Mucosa of rectum (tissue), 2 donors: ENCODE data around the gene PRKAR1B.

Source experiments
- H3K27ac ChIP-seq, 2 donors: one replicate each; pipeline ENCODE4 v1.7.0; 2013; ENCODE audit warnings: inconsistent platforms in 2 of 2, low read depth in 2 of 2, low read length in 2 of 2
- H3K27me3 ChIP-seq, 2 donors: one replicate each; pipeline ENCODE4 v1.7.0; 2013; ENCODE audit warnings: low read length in 2 of 2; ENCODE audit not compliant: control insufficient read depth in 2 of 2, insufficient read depth in 2 of 2
- H3K36me3 ChIP-seq, 2 donors: one replicate each; pipeline ENCODE4 v1.7.0; 2013; ENCODE audit warnings: low read length in 2 of 2; ENCODE audit not compliant: control insufficient read depth in 2 of 2, insufficient read depth in 2 of 2
- H3K4me1 ChIP-seq, 2 donors: one replicate each; pipeline ENCODE4 v1.7.0; 2013; ENCODE audit warnings: low read length in 2 of 2, mild to moderate bottlenecking in 1 of 2; ENCODE audit not compliant: control insufficient read depth in 2 of 2, insufficient read depth in 2 of 2
- H3K4me3 ChIP-seq, 2 donors: one replicate each; pipeline ENCODE4 v1.7.0; 2013; ENCODE audit warnings: low read length in 2 of 2
- H3K9ac ChIP-seq, 2 donors: one replicate each; pipeline ENCODE4 v1.7.0; 2013; ENCODE audit warnings: low read length in 2 of 2, low read depth in 1 of 2, mild to moderate bottlenecking in 1 of 2
- H3K9me3 ChIP-seq, 2 donors: one replicate each; pipeline ENCODE4 v1.7.0; 2013; ENCODE audit warnings: low read length in 2 of 2; ENCODE audit not compliant: control insufficient read depth in 2 of 2
- donor health status: healthy.
- donor health status: Normal muscosa, but diverticular disease.

The PRKAR1B gene

GRCh38 chr7:725223-726005 is 1.7 kb downstream of the PRKAR1B start:
- H3K9me3 ChIP-seq: no peaks in the 10 kb centered on the region
- H3K4me3 ChIP-seq: peak overlapping the region in 1 of 2 donors; percentile 74
- no peak overlapping the region for H3K9ac ChIP-seq
- H3K36me3 ChIP-seq: peaks cover 0 to 13% of the 10 kb centered on the region in 2 donors
- H3K27me3 ChIP-seq: no peaks in the 10 kb centered on the region
- peaks cover 14 to 17% of the 10 kb centered on the region in 2 donors for H3K4me1 ChIP-seq
- H3K27ac ChIP-seq: peak overlapping the region in 1 of 2 donors; percentile 32

GRCh38 chr7:724298-724697 is 2.8 kb downstream of the PRKAR1B start:
- H3K4me3 ChIP-seq: no peak overlapping the region
- H3K9me3 ChIP-seq: no peaks in the 10 kb centered on the region
- H3K4me1 ChIP-seq: peaks cover 14 to 17% of the 10 kb centered on the region in 2 donors

GRCh38 chr7:723541-723940 is 3.5 kb downstream of the PRKAR1B start:
- Histone ChIP-seq H3K4me3 (no peak overlapping the region), H3K4me1 (peaks cover 14 to 16% of the 10 kb centered on the region in 2 donors), H3K27me3 (no peaks in the 10 kb centered on the region), H3K36me3 (peaks cover 0 to 4% of the 10 kb centered on the region in 2 donors), H3K27ac (no peak overlapping the region), H3K9ac (no peak overlapping the region), H3K9me3 (no peaks in the 10 kb centered on the region)

More at GRCh38 chr7:724298-724697, 2.8 kb downstream of the PRKAR1B start:
- no peak overlapping the region for H3K9ac ChIP-seq
- H3K36me3 ChIP-seq: peaks cover 0 to 6% of the 10 kb centered on the region in 2 donors
- H3K27me3 ChIP-seq: no peaks in the 10 kb centered on the region
- no peak overlapping the region for H3K27ac ChIP-seq

GRCh38 chr7:721619-722248 is 5.3 kb downstream of the PRKAR1B start:
- peaks cover 8% of the 10 kb centered on the region in 2 donors for H3K4me1 ChIP-seq
- H3K27me3 ChIP-seq: no peaks in the 10 kb centered on the region
- H3K27ac ChIP-seq: no peak overlapping the region
- H3K9me3 ChIP-seq: no peaks in the 10 kb centered on the region
- peaks cover 0 to 4% of the 10 kb centered on the region in 2 donors for H3K36me3 ChIP-seq
- no peak overlapping the region for H3K4me3 ChIP-seq
- no peak overlapping the region for H3K9ac ChIP-seq

GRCh38 chr7:716636-717035 is 10.4 kb downstream of the PRKAR1B start:
- no peak overlapping the region for H3K9ac ChIP-seq
- no peaks in the 10 kb centered on the region for H3K27me3 ChIP-seq
- no peak overlapping the region for H3K4me3 ChIP-seq
- no peaks in the 10 kb centered on the region for H3K36me3 ChIP-seq
- H3K4me1 ChIP-seq: no peaks in the 10 kb centered on the region
- no peak overlapping the region for H3K27ac ChIP-seq
- no peaks in the 10 kb centered on the region for H3K9me3 ChIP-seq

- Histone ChIP-seq H3K27ac (no peak overlapping the region), H3K9ac (no peak overlapping the region), H3K36me3 (no peaks in the 10 kb centered on the region), H3K9me3 (no peaks in the 10 kb centered on the region), H3K4me1 (no peaks in the 10 kb centered on the region), H3K27me3 (no peaks in the 10 kb centered on the region), H3K4me3 (no peak overlapping the region)
Observed at GRCh38 chr7:716222-716621, 10.9 kb downstream of the PRKAR1B start.

GRCh38 chr7:714251-714671 is 12.8 kb downstream of the PRKAR1B start:
- H3K4me3 ChIP-seq: no peak overlapping the region
- H3K4me1 ChIP-seq: no peaks in the 10 kb centered on the region
- no peaks in the 10 kb centered on the region for H3K9me3 ChIP-seq
- no peaks in the 10 kb centered on the region for H3K27me3 ChIP-seq
- H3K27ac ChIP-seq: no peak overlapping the region
- H3K36me3 ChIP-seq: no peaks in the 10 kb centered on the region
- no peak overlapping the region for H3K9ac ChIP-seq

GRCh38 chr7:713488-714230 is 13.4 kb downstream of the PRKAR1B start:
- Histone ChIP-seq H3K36me3 (no peaks in the 10 kb centered on the region), H3K9me3 (no peaks in the 10 kb centered on the region), H3K4me1 (no peaks in the 10 kb centered on the region), H3K27ac (no peak overlapping the region), H3K4me3 (no peak overlapping the region), H3K9ac (no peak overlapping the region), H3K27me3 (no peaks in the 10 kb centered on the region)

DNA sequence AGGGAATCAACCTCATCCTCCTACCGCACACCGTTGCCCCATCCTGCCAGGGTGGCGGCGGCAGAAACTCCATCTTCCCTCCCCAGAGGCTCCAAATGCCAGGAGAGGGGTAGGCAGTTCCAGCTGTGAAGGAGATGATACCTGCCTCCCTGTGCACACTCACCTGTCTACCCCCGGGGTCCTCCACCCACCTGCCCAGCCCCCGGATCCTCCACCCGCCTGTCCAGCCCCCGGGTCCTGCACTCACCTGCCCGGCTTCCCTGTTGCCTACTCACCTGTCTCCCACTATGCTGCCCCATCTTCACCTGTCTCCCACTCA is 14.0 kb downstream of the PRKAR1B start:
- H3K4me1 ChIP-seq: no peaks in the 10 kb centered on the region
- H3K27ac ChIP-seq: no peak overlapping the region
- H3K9ac ChIP-seq: no peak overlapping the region
- no peak overlapping the region for H3K4me3 ChIP-seq
- H3K27me3 ChIP-seq: no peaks in the 10 kb centered on the region
- H3K9me3 ChIP-seq: no peaks in the 10 kb centered on the region
- H3K36me3 ChIP-seq: no peaks in the 10 kb centered on the region
